Body of pancreas (tissue), 4 donors: ENCODE data around the gene HSBP1. TPM values are rescaled to one million over a fixed set of nuclear protein-coding genes. Genes with fewer than 3 reads are reported as not detected.

Experiments used
- ATAC-seq: fragments of 150-250 bp; one replicate; pipeline ENCODE4 v1.9.1; 2016
- DNase-seq, 4 donors: peaks; one replicate each; pipeline ENCODE4 v3.0.0-alpha.2; 2019
- H3K27ac ChIP-seq, 4 donors: fragments of 200-600 bp; sonication (generic); 1 replicate in 3 of 4; 2 replicates in 1 of 4; pipeline versions ENCODE4 v1.5.1 to v1.6.1; 2016 to 2019; ENCODE audit warnings: mild to moderate bottlenecking in 1 of 4, mixed read lengths in 1 of 4, moderate library complexity in 1 of 4
- H3K27me3 ChIP-seq, 2 donors: fragments of 200-600 bp; sonication (generic); one replicate each; pipeline ENCODE4 v1.6.0; 2016; ENCODE audit warnings: mild to moderate bottlenecking in 1 of 2
- H3K36me3 ChIP-seq, 2 donors: fragments of 200-600 bp; sonication (generic); replicated peaks in 1 of 2; 2 replicates each; pipeline ENCODE4 v1.5.1; 2016; ENCODE audit warnings: low read depth in 2 of 2; ENCODE audit not compliant: insufficient read depth in 1 of 2
- H3K4me1 ChIP-seq: fragments of 200-600 bp; sonication (generic); one replicate; pipeline ENCODE4 v1.6.0; 2016
- H3K4me3 ChIP-seq, 2 donors: fragments of 200-600 bp; sonication (generic); 1 replicate in 1 of 2; 2 replicates in 1 of 2; pipeline ENCODE4 v1.5.1; 2016 to 2019
- H3K9me3 ChIP-seq, 3 donors: fragments of 200-600 bp; sonication (generic); 1 replicate in 2 of 3; 2 replicates in 1 of 3; pipeline ENCODE4 v1.5.1; 2016
- CTCF ChIP-seq, 7 experiments: fragments of 450-650 bp in 4 of 7; fragments of 200-600 bp in 3 of 7; sonication (generic) in 3 of 7; IDR thresholded peaks; one replicate each; pipeline ENCODE4 v1.5.1; 2016 to 2019; ENCODE audit warnings: antibody characterized with exemption in 7 of 7
- POLR2A ChIP-seq, 3 donors: fragments of 450-650 bp; IDR thresholded peaks; one replicate each; pipeline ENCODE4 v1.6.1; 2016; ENCODE audit warnings: antibody characterized with exemption in 3 of 3, mild to moderate bottlenecking in 2 of 3
- WGBS, 2 donors: methylation state at CpG; one replicate each; pipeline ENCODE4 v1.1.5; 2017; 5-methylcytosine and 5-hydroxymethylcytosine counted together
- intact Hi-C: fragments of 100-400 bp; cut with DNase I; formaldehyde crosslinking; loops from one replicate; pipeline ENCODE4 v1.15.1; 2023
- total RNA-seq, 2 donors: library from RNA; depleted of rRNA; stranded (reverse); fragments of >200 nt; gene quantifications; one replicate each; pipeline ENCODE4 v1.1.0, GENCODE V29; 2016

The HSBP1 gene
- total RNA-seq, 2 donors from 2014 or later = 4.9 to 12.5 TPM

DNA sequence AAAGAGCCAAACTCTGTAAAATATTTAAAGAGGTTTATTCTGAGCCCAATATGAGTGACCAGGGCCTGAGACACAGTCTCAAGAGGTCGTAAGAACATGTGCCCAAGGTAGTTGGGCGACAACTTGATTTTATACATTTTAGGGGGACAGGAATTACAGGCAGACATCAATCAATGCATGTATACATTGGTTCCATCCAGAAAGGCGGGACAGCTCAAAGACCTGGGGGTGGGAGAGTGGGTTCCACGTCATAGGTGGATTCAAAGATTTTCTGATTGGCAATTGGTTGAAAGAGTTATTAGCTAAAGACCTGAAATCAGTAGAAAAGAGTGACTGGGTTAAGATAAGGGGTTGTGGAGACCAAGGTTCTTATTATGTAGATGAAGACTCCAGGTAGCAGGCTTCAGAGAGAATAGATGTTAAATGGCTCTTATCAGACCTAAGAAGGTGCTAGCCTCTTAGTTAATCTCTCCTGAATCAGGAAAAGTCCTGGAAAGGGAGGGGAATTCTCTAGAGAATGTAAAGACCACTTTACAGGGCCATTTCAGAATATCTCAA lies 32.4 kb downstream of the HSBP1 start:
- TF ChIP-seq CTCF (IDR thresholded peaks at IDR 0.05) (no peak), POLR2A (IDR thresholded peaks at IDR 0.05) (no peak)
- Histone ChIP-seq H3K4me1 (no peaks in the 10 kb centered on the region), H3K4me3 (no peak overlapping the region), H3K27ac (no peak overlapping the region), H3K9me3 (no peaks in the 10 kb centered on the region), H3K36me3 (no peaks in the 10 kb centered on the region), H3K27me3 (no peaks in the 10 kb centered on the region)
- 67 to 74% methylated on average over 4 of the region's 4 CpGs for WGBS, 2 donors
- no peak for DNase-seq
- no peak for ATAC-seq
- intact Hi-C loops = no loop called here

DNA sequence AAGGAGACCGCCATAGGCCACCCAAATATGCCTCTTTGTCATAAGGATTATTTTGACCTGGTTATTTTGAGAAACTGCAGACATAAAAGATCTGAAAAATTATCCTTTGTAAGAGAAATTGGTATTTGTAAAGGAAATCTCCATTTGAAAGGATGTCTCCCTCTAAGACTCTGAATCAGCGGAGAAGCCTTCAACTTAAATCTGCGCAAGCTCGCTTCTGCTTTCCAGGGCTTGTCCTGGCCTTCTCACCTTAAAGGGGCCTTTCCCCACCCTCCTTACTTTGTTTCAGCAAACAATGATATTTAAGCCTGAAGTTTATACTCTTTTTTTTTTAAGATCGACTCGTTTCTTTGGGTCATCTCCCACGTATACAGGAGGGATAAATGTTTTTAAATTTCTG lies 34.5 kb downstream of the HSBP1 start:
- Histone ChIP-seq H3K9me3 (no peaks in the 10 kb centered on the region), H3K36me3 (no peaks in the 10 kb centered on the region), H3K27ac (no peak overlapping the region), H3K4me1 (no peaks in the 10 kb centered on the region), H3K27me3 (no peaks in the 10 kb centered on the region), H3K4me3 (no peak overlapping the region)
- intact Hi-C loops = no loop called here
- WGBS, 2 donors = 61 to 68% methylated on average over 7 of the region's 7 CpGs
- no peak for TF ChIP-seq POLR2A (IDR thresholded peaks at IDR 0.05)
- no peak for TF ChIP-seq CTCF (IDR thresholded peaks at IDR 0.05)
- DNase-seq (no peak), ATAC-seq (no peak)

DNA sequence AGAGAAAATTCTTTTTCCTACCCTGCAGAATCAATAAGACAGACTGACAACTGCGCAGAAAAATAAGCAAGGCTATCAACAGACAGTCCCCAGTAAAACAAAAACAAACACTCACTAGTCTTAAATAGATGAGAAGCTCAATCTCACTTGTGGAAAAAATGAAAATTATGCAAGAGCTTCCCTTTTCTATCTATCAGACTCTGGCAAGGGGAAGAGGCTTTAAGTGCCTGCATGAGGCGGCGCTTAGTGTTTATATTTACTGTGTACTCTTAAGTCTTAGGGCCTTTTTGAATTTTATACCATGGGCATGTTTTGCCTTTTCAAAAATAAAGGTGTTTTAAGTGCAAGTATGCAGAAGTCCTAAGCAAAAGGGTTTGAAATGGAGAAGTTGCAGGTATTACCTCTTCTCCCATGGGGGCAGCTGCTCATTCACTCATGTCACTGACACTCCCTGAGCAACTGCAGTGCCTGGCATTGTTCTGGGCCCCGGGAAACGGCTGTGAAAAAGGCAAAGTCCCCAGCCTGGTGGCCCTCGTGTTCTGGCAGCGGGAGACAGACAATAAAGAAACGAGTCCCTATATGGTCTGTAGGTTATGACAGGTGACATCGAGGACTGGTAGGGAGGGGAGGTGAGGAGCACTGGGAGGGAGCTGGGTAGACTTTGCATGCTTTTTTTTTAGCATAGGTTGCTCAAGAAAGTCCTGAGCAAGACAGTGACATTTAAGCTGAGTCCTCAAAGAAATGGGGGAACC lies 35.2 kb downstream of the HSBP1 start:
- TF ChIP-seq POLR2A (IDR thresholded peaks at IDR 0.05) (no peak), CTCF (IDR thresholded peaks at IDR 0.05) (no peak)
- ATAC-seq (no peak), DNase-seq (no peak)
- Histone ChIP-seq H3K27me3 (no peaks in the 10 kb centered on the region), H3K9me3 (no peaks in the 10 kb centered on the region), H3K36me3 (no peaks in the 10 kb centered on the region), H3K27ac (no peak overlapping the region), H3K4me1 (no peaks in the 10 kb centered on the region), H3K4me3 (no peak overlapping the region)
- 42 to 66% methylated on average over 9 of the region's 9 CpGs for WGBS, 2 donors
- intact Hi-C loops = no loop called here

DNA sequence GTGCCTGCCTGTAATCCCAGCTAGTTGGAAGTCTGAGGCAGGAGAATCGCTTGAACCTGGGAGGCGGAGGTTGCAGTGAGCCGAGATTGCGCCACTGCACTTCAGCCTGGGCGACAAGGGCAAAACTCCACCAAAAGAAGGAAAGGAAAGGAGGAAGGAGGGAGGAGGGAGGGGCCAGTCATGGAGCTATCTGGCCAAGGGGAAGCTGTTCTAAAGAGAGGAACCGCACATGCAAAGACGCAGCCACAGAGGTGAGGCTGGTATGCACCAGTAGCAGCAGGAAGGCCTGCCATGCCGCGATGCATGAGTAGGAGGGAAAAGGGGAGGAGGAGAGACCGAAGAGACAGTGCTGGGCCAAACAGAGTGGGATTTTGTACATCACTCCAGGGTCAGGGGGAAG lies 35.9 kb downstream of the HSBP1 start:
- TF ChIP-seq CTCF (IDR thresholded peaks at IDR 0.05) (no peak), POLR2A (IDR thresholded peaks at IDR 0.05) (no peak)
- 54 to 67% methylated on average over 10 of the region's 10 CpGs for WGBS, 2 donors

DNA sequence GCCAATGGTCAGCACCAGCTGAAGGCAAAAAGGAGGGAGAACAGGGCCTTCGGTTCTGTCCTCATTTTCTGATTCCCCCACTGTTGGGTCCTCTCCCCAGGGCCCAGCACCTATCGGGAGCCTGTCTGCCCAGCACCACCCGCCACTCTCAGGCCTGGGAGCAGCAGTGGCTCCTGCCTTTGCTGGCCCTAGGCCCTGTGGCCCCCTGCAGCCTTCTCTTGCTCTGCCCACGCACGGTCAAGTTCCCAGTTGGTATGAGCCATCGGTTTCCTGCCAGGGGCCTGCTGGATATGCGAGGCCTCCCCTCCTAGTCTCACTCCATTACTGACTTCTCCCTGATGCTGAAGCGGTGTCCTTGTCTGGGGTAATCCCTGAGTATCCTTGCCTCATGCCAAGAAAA lies 37.5 kb downstream of the HSBP1 start:
- no peak overlapping the region for H3K27ac ChIP-seq
- H3K9me3 ChIP-seq = no peaks in the 10 kb centered on the region
- intact Hi-C loops = no loop called here
- H3K4me3 ChIP-seq = no peak overlapping the region
- ATAC-seq (no peak), DNase-seq (no peak)
- no peaks in the 10 kb centered on the region for H3K4me1 ChIP-seq
- H3K27me3 ChIP-seq = no peaks in the 10 kb centered on the region
- TF ChIP-seq CTCF (IDR thresholded peaks at IDR 0.05) (no peak), POLR2A (IDR thresholded peaks at IDR 0.05) (no peak)
- WGBS, 2 donors = 92 to 93% methylated on average over 7 to 8 of the region's 8 CpGs
- H3K36me3 ChIP-seq = no peaks in the 10 kb centered on the region

More for the DNA sequence above, 35.9 kb downstream of the HSBP1 start:
- Histone ChIP-seq H3K9me3 (no peaks in the 10 kb centered on the region), H3K4me1 (no peaks in the 10 kb centered on the region), H3K36me3 (no peaks in the 10 kb centered on the region), H3K27me3 (no peaks in the 10 kb centered on the region), H3K27ac (no peak overlapping the region), H3K4me3 (no peak overlapping the region)
- intact Hi-C loops = no loop called here
- DNase-seq = peak in 1 of 4 donors; percentile 16
- ATAC-seq = no peak
